ENCODE results near the gene SKI. TPM values are rescaled to one million over a fixed set of nuclear protein-coding genes. Genes with fewer than 3 reads are reported as not detected.

SKI gene
- polyA plus RNA-seq, 3 donors = 0.20 to 6.6 (median 0.25) TPM

- Histone ChIP-seq H4K20me1 (ENCODE audit: insufficient read depth, low read length) (peaks cover 98% of the 10 kb centered on the region), H2AFZ (ENCODE audit: insufficient read depth, low read depth, low read length, poor library complexity, severe bottlenecking) (no peak overlapping the region), H3K9ac (ENCODE audit: insufficient read depth, low read length, poor library complexity, severe bottlenecking) (peak overlapping the region; percentile 37), H3K27ac (ENCODE audit: low read depth in 1 of 2, low read length in 2 of 2) (peak overlapping the region in 1 of 2 donors; percentile 43), H3K4me1 (ENCODE audit: control insufficient read depth in 1 of 2, insufficient read depth in 2 of 2, low read length in 2 of 2) (peaks cover 42 to 63% of the 10 kb centered on the region in 2 donors), H3K27me3 (ENCODE audit: control insufficient read depth in 2 of 2, insufficient read depth in 2 of 2, low read length in 2 of 2) (peaks cover 0 to 56% of the 10 kb centered on the region in 2 donors), H3K4me3 (replicated peaks in 1 of 3; ENCODE audit: low read depth in 2 of 3, low read length in 3 of 3) (peak overlapping the region in 1 of 3 experiments; percentile 68), H3K79me2 (ENCODE audit: insufficient read depth, low read length) (peaks cover 65% of the 10 kb centered on the region), H3K36me3 (replicated peaks in 1 of 2; ENCODE audit: control insufficient read depth in 1 of 2, insufficient read depth in 2 of 2, low read length in 2 of 2) (no peaks in the 10 kb centered on the region), H3K9me3 (replicated peaks in 1 of 2; ENCODE audit: control insufficient read depth in 1 of 2, insufficient read depth in 1 of 2, low read length in 2 of 2) (no peaks in the 10 kb centered on the region), H3K4me2 (replicated peaks; ENCODE audit: extremely low read depth, low read length, poor library complexity, severe bottlenecking) (peak overlapping the region; percentile 75)
- intact Hi-C loops (cut with micrococcal nuclease) = loop anchor here (1.0 to 5.0 kb wide), 3 partner anchors 10 to 33 kb away; no protein-coding TSS in a partner anchor
- H3K4me3 Mint-ChIP-seq = peak overlapping the region; percentile 72 to 87
- peaks cover 58 to 79% (median 61%) of the 10 kb centered on the region in 3 donors for H3K27me3 Mint-ChIP-seq (ENCODE audit: low read depth in 3 of 3)
- 15% methylated on average over 7 of the region's 7 CpGs for WGBS (ENCODE audit: insufficient coverage)
- TF ChIP-seq, protein P1, sequence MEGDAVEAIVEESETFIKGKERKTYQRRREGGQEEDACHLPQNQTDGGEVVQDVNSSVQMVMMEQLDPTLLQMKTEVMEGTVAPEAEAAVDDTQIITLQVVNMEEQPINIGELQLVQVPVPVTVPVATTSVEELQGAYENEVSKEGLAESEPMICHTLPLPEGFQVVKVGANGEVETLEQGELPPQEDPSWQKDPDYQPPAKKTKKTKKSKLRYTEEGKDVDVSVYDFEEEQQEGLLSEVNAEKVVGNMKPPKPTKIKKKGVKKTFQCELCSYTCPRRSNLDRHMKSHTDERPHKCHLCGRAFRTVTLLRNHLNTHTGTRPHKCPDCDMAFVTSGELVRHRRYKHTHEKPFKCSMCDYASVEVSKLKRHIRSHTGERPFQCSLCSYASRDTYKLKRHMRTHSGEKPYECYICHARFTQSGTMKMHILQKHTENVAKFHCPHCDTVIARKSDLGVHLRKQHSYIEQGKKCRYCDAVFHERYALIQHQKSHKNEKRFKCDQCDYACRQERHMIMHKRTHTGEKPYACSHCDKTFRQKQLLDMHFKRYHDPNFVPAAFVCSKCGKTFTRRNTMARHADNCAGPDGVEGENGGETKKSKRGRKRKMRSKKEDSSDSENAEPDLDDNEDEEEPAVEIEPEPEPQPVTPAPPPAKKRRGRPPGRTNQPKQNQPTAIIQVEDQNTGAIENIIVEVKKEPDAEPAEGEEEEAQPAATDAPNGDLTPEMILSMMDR (IDR thresholded peaks at IDR 0.05) = no peak
- H3K9me3 Mint-ChIP-seq = peaks cover 0 to 7% (median 2%) of the 10 kb centered on the region in 7 donors
- peaks cover 49% of the 10 kb centered on the region for H3K4me1 Mint-ChIP-seq
- H3K36me3 Mint-ChIP-seq = peaks cover 40 to 46% of the 10 kb centered on the region in 2 donors
- no peak for DNase-seq
- H3K27ac Mint-ChIP-seq = peak overlapping the region; percentile 40 to 92 (median 88)
Observed at GRCh38 chr1:2290171-2290578, 62.1 kb downstream of the SKI start.

DNA sequence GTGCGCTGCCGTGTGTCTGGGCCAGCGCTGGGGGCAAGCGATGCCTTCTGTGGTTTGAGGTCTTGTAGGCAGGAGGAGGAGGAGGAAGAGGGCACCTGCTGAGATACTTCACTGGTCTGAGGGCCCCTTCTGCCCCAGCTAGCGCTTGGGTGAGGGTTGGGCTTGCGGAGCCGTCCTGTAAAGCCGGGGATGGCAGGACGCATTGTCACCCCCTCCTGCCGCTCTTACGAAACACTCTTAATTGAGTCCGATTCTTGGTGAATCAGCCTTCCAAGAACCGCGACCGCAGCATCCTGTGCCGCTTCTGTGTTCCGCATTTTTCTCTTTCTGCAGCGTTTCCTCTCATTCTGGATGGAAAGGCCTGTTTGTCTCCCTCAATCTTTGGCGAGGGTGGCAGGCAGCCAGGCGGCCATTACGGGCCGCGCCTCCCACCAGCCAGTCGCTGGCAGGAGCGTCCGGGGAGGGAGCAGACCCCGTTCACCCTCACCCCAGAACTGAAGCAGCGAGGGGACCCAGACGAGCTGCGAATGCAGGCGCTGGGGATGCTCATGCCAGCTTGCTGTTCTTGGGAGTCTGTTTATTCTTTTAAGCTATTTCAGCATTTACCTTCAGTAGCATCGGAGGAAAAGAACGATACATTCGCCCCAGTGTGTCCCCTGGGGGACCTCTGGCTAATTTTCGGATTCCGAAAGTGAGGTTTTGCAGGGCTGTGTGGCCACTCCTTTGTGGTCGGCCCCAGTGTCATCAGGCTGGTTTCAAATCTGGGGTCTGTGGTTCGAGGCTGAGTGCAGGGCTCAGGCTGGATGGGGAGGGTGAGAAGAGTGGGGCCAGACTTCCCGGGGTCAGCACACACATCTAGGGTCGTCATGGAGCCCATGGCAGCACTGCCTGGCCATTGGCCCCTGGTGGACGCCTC is 62.7 kb downstream of the SKI start:
- peak overlapping the region in 1 of 2 donors; percentile 43 for H3K27ac ChIP-seq (ENCODE audit: low read depth in 1 of 2, low read length in 2 of 2)
- H3K27me3 Mint-ChIP-seq (ENCODE audit: low read depth in 3 of 3) = peaks cover 63 to 82% (median 68%) of the 10 kb centered on the region in 3 donors
- H3K4me1 ChIP-seq (ENCODE audit: control insufficient read depth in 1 of 2, insufficient read depth in 2 of 2, low read length in 2 of 2) = peaks cover 42 to 63% of the 10 kb centered on the region in 2 donors
- TF ChIP-seq, protein P1 (IDR thresholded peaks at IDR 0.05) = no peak
- H3K4me1 Mint-ChIP-seq = peaks cover 55% of the 10 kb centered on the region
- H3K4me3 ChIP-seq (replicated peaks in 1 of 3; ENCODE audit: low read depth in 2 of 3, low read length in 3 of 3) = peak overlapping the region in 2 of 3 experiments; percentile 2 to 68
- peaks cover 0 to 60% of the 10 kb centered on the region in 2 donors for H3K27me3 ChIP-seq (ENCODE audit: control insufficient read depth in 2 of 2, insufficient read depth in 2 of 2, low read length in 2 of 2)
- H2AFZ ChIP-seq (ENCODE audit: insufficient read depth, low read depth, low read length, poor library complexity, severe bottlenecking) = no peak overlapping the region
- H3K9me3 Mint-ChIP-seq = peaks cover 0 to 7% (median 2%) of the 10 kb centered on the region in 7 donors
- peak overlapping the region; percentile 82 to 92 (median 88) for H3K27ac Mint-ChIP-seq
- H3K9ac ChIP-seq (ENCODE audit: insufficient read depth, low read length, poor library complexity, severe bottlenecking) = peak overlapping the region; percentile 37
- intact Hi-C loops (cut with micrococcal nuclease) = loop anchor here (1.0 to 5.0 kb wide), 3 partner anchors 9 to 34 kb away; no protein-coding TSS in a partner anchor
- peak overlapping the region; percentile 75 for H3K4me2 ChIP-seq (replicated peaks; ENCODE audit: extremely low read depth, low read length, poor library complexity, severe bottlenecking)
- peaks cover 46 to 53% of the 10 kb centered on the region in 2 donors for H3K36me3 Mint-ChIP-seq
- no peaks in the 10 kb centered on the region for H3K9me3 ChIP-seq (replicated peaks in 1 of 2; ENCODE audit: control insufficient read depth in 1 of 2, insufficient read depth in 1 of 2, low read length in 2 of 2)
- peak overlapping the region; percentile 72 to 87 for H3K4me3 Mint-ChIP-seq
- peaks cover 71% of the 10 kb centered on the region for H3K79me2 ChIP-seq (ENCODE audit: insufficient read depth, low read length)
- under 1% methylated on average over 26 of the region's 41 CpGs for WGBS (ENCODE audit: insufficient coverage)
- DNase-seq = peak; percentile 96 to 99 (median 98)
- H4K20me1 ChIP-seq (ENCODE audit: insufficient read depth, low read length) = peaks cover 98% of the 10 kb centered on the region
- H3K36me3 ChIP-seq (replicated peaks in 1 of 2; ENCODE audit: control insufficient read depth in 1 of 2, insufficient read depth in 2 of 2, low read length in 2 of 2) = no peaks in the 10 kb centered on the region

Measured in CD14-positive monocyte (primary cell).